CD4-positive, alpha-beta memory T cell (primary cell): Measurements from ENCODE around the gene HSP90AA1. TPM values are rescaled to one million over a fixed set of nuclear protein-coding genes. Genes with fewer than 3 reads are reported as not detected.

ENCODE experiments used
- CTCF ChIA-PET: fragments of 350-600 bp; sonication (Branson Sonifier 250); formaldehyde crosslinking; loops from one replicate; lab custom pipeline; 2021; ENCODE audit warnings: inconsistent platforms; ENCODE audit not compliant: partially characterized antibody; lab: Charles Lee
- POLR2A ChIA-PET: fragments of 350-600 bp; sonication (Branson Sonifier 250); formaldehyde crosslinking; loops from one replicate; lab custom pipeline; 2021; ENCODE audit not compliant: partially characterized antibody; lab: Charles Lee
- DNase-seq, 5 donors: peaks; one replicate each; pipeline versions ENCODE4 v3.0.0 to v3.0.0-alpha.2; 2020 to 2022; ENCODE audit warnings: mixed read lengths in 1 of 5
- H3K27ac ChIP-seq: one replicate; pipeline ENCODE4 v1.7.0; 2013; ENCODE audit warnings: low read depth, low read length
- H3K27me3 ChIP-seq: 2 replicates; pipeline ENCODE4 v1.7.0; 2013; ENCODE audit warnings: mild to moderate bottlenecking, low read length, moderate library complexity; ENCODE audit not compliant: insufficient read depth
- H3K36me3 ChIP-seq: 2 replicates; pipeline ENCODE4 v1.7.0; 2013; ENCODE audit warnings: mild to moderate bottlenecking, low read length, moderate library complexity; ENCODE audit not compliant: insufficient read depth
- H3K4me1 ChIP-seq: 2 replicates; pipeline ENCODE4 v1.7.0; 2013; ENCODE audit warnings: mild to moderate bottlenecking, low read length, moderate library complexity; ENCODE audit not compliant: insufficient read depth
- H3K4me3 ChIP-seq, 2 donors: one replicate each; pipeline ENCODE4 v1.7.0; 2013; ENCODE audit warnings: low read length in 2 of 2, mild to moderate bottlenecking in 1 of 2
- H3K9me3 ChIP-seq, 2 donors: one replicate each; pipeline ENCODE4 v1.7.0; 2013; ENCODE audit warnings: low read length in 2 of 2, control low read depth in 1 of 2; ENCODE audit not compliant: control insufficient read depth in 1 of 2
- H3K27ac Mint-ChIP-seq, 7 donors: one replicate each; pipeline ENCODE4 v1.8.0; 2020 to 2021; ENCODE audit warnings: mixed read lengths in 7 of 7, mild to moderate bottlenecking in 6 of 7, inconsistent platforms in 3 of 7, moderate library complexity in 3 of 7
- H3K27me3 Mint-ChIP-seq, 2 donors: one replicate each; pipeline ENCODE4 v1.8.0; 2020 to 2021; ENCODE audit warnings: mixed read lengths in 2 of 2
- H3K36me3 Mint-ChIP-seq, 2 donors: one replicate each; pipeline ENCODE4 v1.8.0; 2020 to 2021; ENCODE audit warnings: mixed read lengths in 2 of 2, inconsistent platforms in 1 of 2, mild to moderate bottlenecking in 1 of 2
- H3K4me1 Mint-ChIP-seq, 4 donors: one replicate each; pipeline ENCODE4 v1.8.0; 2020 to 2021; ENCODE audit warnings: mixed read lengths in 4 of 4, mild to moderate bottlenecking in 1 of 4
- H3K4me3 Mint-ChIP-seq, 8 donors: one replicate each; pipeline ENCODE4 v1.8.0; 2020 to 2021; ENCODE audit warnings: mixed read lengths in 8 of 8, mild to moderate bottlenecking in 7 of 8, moderate library complexity in 6 of 8, inconsistent platforms in 3 of 8
- H3K9me3 Mint-ChIP-seq, 8 donors: one replicate each; pipeline ENCODE4 v1.8.0; 2020 to 2021; ENCODE audit warnings: mixed read lengths in 8 of 8, mild to moderate bottlenecking in 5 of 8, inconsistent platforms in 3 of 8, moderate library complexity in 1 of 8
- intact Hi-C: fragments of 100-400 bp; cut with micrococcal nuclease; formaldehyde crosslinking; loops from one replicate; pipeline ENCODE4 v1.15.1; 2023
- polyA plus RNA-seq, 2 donors: library from polyadenylated mRNA; unstranded; fragments of 300-500 nt; fragmentation: Illumina TruSeq; gene quantifications; one replicate each; pipeline ENCODE4 v1.2.3, GENCODE V29; 2021
- total RNA-seq, 2 experiments: library from RNA; stranded (reverse); gene quantifications; one replicate each; pipeline ENCODE4 v1.2.3, GENCODE V29; 2021

Gene HSP90AA1
- total and polyA plus RNA-seq, 4 experiments from 2014 or later: 191 to 515 (median 286) TPM

GRCh38 chr14:102094101-102094500, 7.3 kb upstream of the HSP90AA1 start:
- Histone ChIP-seq H3K27ac (no peak overlapping the region), H3K36me3 (no peaks in the 10 kb centered on the region), H3K4me1 (no peaks in the 10 kb centered on the region), H3K9me3 (no peaks in the 10 kb centered on the region), H3K27me3 (no peaks in the 10 kb centered on the region), H3K4me3 (no peak overlapping the region)
- Mint-ChIP-seq H3K4me1 (peaks cover 8 to 15% (median 11%) of the 10 kb centered on the region in 4 donors), H3K9me3 (no peaks in the 10 kb centered on the region), H3K27me3 (no peaks in the 10 kb centered on the region), H3K27ac (no peak overlapping the region), H3K36me3 (no peaks in the 10 kb centered on the region), H3K4me3 (no peak overlapping the region)
- DNase-seq: no peak
- intact Hi-C loops: no loop called here
- ChIA-PET CTCF (interaction anchor here (1.2 to 6.5 kb wide), 2 partner anchors 20 to 134 kb away, joined by 3 to 77 read pairs; no protein-coding TSS in a partner anchor), POLR2A (no interaction called here)

GRCh38 chr14:102092806-102093205, 6.0 kb upstream of the HSP90AA1 start:
- H3K36me3 ChIP-seq: no peaks in the 10 kb centered on the region
- Mint-ChIP-seq H3K27me3 (no peaks in the 10 kb centered on the region), H3K9me3 (no peaks in the 10 kb centered on the region), H3K36me3 (peaks cover 0 to 4% of the 10 kb centered on the region in 2 donors), H3K4me3 (no peak overlapping the region), H3K4me1 (peaks cover 18 to 25% (median 20%) of the 10 kb centered on the region in 4 donors), H3K27ac (no peak overlapping the region)
- H3K9me3 ChIP-seq: no peaks in the 10 kb centered on the region
- ChIA-PET POLR2A (interaction anchor here (1.0 kb wide), 1 partner anchor 8 kb away, joined by 3 read pairs; no protein-coding TSS in a partner anchor), CTCF (interaction anchor here (0.6 to 1.7 kb wide), 5 partner anchors 8 to 140 kb away, joined by 3 to 5 read pairs (median 4); no protein-coding TSS in a partner anchor)
- intact Hi-C loops: no loop called here
- DNase-seq: no peak
- no peaks in the 10 kb centered on the region for H3K27me3 ChIP-seq
- H3K4me1 ChIP-seq: peaks cover 11% of the 10 kb centered on the region
- H3K27ac ChIP-seq: no peak overlapping the region
- no peak overlapping the region for H3K4me3 ChIP-seq

GRCh38 chr14:102090713-102091112, 3.9 kb upstream of the HSP90AA1 start:
- Histone ChIP-seq H3K9me3 (no peaks in the 10 kb centered on the region), H3K27me3 (no peaks in the 10 kb centered on the region), H3K27ac (no peak overlapping the region), H3K36me3 (peaks cover 1% of the 10 kb centered on the region), H3K4me3 (no peak overlapping the region), H3K4me1 (peaks cover 16% of the 10 kb centered on the region)
- no peak for DNase-seq
- H3K36me3 Mint-ChIP-seq: peaks cover 7 to 10% of the 10 kb centered on the region in 2 donors
- H3K27me3 Mint-ChIP-seq: no peaks in the 10 kb centered on the region
- ChIA-PET POLR2A (interaction anchor here (2.1 kb wide), 1 partner anchor 125 kb away, joined by 4 read pairs; no protein-coding TSS in a partner anchor), CTCF (interaction anchor here (1.0 to 1.7 kb wide), 4 partner anchors 10 to 130 kb away, joined by 3 to 6 read pairs (median 4); no protein-coding TSS in a partner anchor)
- H3K27ac Mint-ChIP-seq: peak overlapping the region in 4 of 7 donors; percentile 19 to 93 (median 45)
- peaks cover 21 to 33% (median 24%) of the 10 kb centered on the region in 4 donors for H3K4me1 Mint-ChIP-seq
- peak overlapping the region in 1 of 8 donors; percentile 59 for H3K4me3 Mint-ChIP-seq
- H3K9me3 Mint-ChIP-seq: peaks cover 0 to 2% (median 0%) of the 10 kb centered on the region in 8 donors
- intact Hi-C loops: no loop called here

- no peaks in the 10 kb centered on the region for H3K27me3 Mint-ChIP-seq
- H3K27ac Mint-ChIP-seq: peak overlapping the region in 6 of 7 donors; percentile 56 to 96 (median 90)
- Histone ChIP-seq H3K9me3 (no peaks in the 10 kb centered on the region), H3K27ac (no peak overlapping the region), H3K27me3 (no peaks in the 10 kb centered on the region), H3K4me3 (no peak overlapping the region), H3K4me1 (peaks cover 25% of the 10 kb centered on the region), H3K36me3 (peaks cover 11% of the 10 kb centered on the region)
- peaks cover 31 to 42% (median 33%) of the 10 kb centered on the region in 4 donors for H3K4me1 Mint-ChIP-seq
- H3K4me3 Mint-ChIP-seq: peak overlapping the region; percentile 55 to 98 (median 90)
- intact Hi-C loops: loop anchor here (5.0 kb wide), 3 partner anchors 37 to 367 kb away; no protein-coding TSS in a partner anchor
- POLR2A ChIA-PET: interaction anchor here (1.1 to 2.4 kb wide), 2 partner anchors 12 to 126 kb away, joined by 6 read pairs; partner anchors contain the start of gene DYNC1H1
- CTCF ChIA-PET: interaction anchor here (0.8 to 2.3 kb wide), 3 partner anchors 11 to 383 kb away, joined by 3 to 7 read pairs (median 6); no protein-coding TSS in a partner anchor
- H3K36me3 Mint-ChIP-seq: peaks cover 16 to 20% of the 10 kb centered on the region in 2 donors
- DNase-seq: no peak
- H3K9me3 Mint-ChIP-seq: peaks cover 0 to 4% (median 0%) of the 10 kb centered on the region in 8 donors
These were observed 2.9 kb upstream of the HSP90AA1 start for GRCh38 chr14:102089621-102090343.

GRCh38 chr14:102088012-102088792, 1.4 kb upstream of the HSP90AA1 start:
- Histone ChIP-seq H3K9me3 (no peaks in the 10 kb centered on the region), H3K27ac (peak overlapping the region; percentile 94), H3K4me1 (peaks cover 41% of the 10 kb centered on the region), H3K4me3 (peak overlapping the region; percentile 19 to 85), H3K36me3 (peaks cover 27% of the 10 kb centered on the region), H3K27me3 (no peaks in the 10 kb centered on the region)
- peaks cover 0 to 4% (median 0%) of the 10 kb centered on the region in 8 donors for H3K9me3 Mint-ChIP-seq
- peak overlapping the region; percentile 89 to 98 (median 92) for H3K4me3 Mint-ChIP-seq
- intact Hi-C loops: loop anchor here (5.0 kb wide), 3 partner anchors 36 to 366 kb away; no protein-coding TSS in a partner anchor
- peaks cover 42 to 58% (median 47%) of the 10 kb centered on the region in 4 donors for H3K4me1 Mint-ChIP-seq
- peaks cover 30 to 35% of the 10 kb centered on the region in 2 donors for H3K36me3 Mint-ChIP-seq
- H3K27ac Mint-ChIP-seq: peak overlapping the region; percentile 93 to 96 (median 94)
- POLR2A ChIA-PET: interaction anchor here (0.6 to 2.4 kb wide), 9 partner anchors 9 to 1792 kb away, joined by 3 to 11 read pairs (median 6); partner anchors contain the start of genes DYNC1H1, EIF5, WDR20 and ZNF839
- DNase-seq: peak in 4 of 5 donors; percentile 30 to 60 (median 41)
- no peaks in the 10 kb centered on the region for H3K27me3 Mint-ChIP-seq
- CTCF ChIA-PET: interaction anchor here (1.0 to 2.3 kb wide), 3 partner anchors 8 to 382 kb away, joined by 3 to 7 read pairs (median 5); no protein-coding TSS in a partner anchor

GRCh38 chr14:102087762-102088011, 843 bp upstream of the HSP90AA1 start:
- POLR2A ChIA-PET: interaction anchor here (0.6 to 2.4 kb wide), 8 partner anchors 9 to 1793 kb away, joined by 3 to 11 read pairs (median 6); partner anchors contain the start of genes EIF5, WDR20 and ZNF839
- no peaks in the 10 kb centered on the region for H3K27me3 Mint-ChIP-seq
- Histone ChIP-seq H3K36me3 (peaks cover 32% of the 10 kb centered on the region), H3K4me1 (peaks cover 46% of the 10 kb centered on the region), H3K4me3 (peak overlapping the region; percentile 19 to 85), H3K27ac (peak overlapping the region; percentile 94), H3K27me3 (no peaks in the 10 kb centered on the region), H3K9me3 (no peaks in the 10 kb centered on the region)
- H3K9me3 Mint-ChIP-seq: peaks cover 0 to 4% (median 0%) of the 10 kb centered on the region in 8 donors
- peaks cover 45 to 63% (median 52%) of the 10 kb centered on the region in 4 donors for H3K4me1 Mint-ChIP-seq
- peak overlapping the region; percentile 89 to 98 (median 92) for H3K4me3 Mint-ChIP-seq
- H3K27ac Mint-ChIP-seq: peak overlapping the region; percentile 57 to 95 (median 94)
- CTCF ChIA-PET: interaction anchor here (1.2 to 2.3 kb wide), 2 partner anchors 9 to 381 kb away, joined by 5 to 7 read pairs; no protein-coding TSS in a partner anchor
- intact Hi-C loops: loop anchor here (1.0 to 5.0 kb wide), 10 partner anchors 9 to 689 kb away; partner anchors contain the start of genes DYNC1H1, TRAF3 and WDR20
- H3K36me3 Mint-ChIP-seq: peaks cover 35 to 41% of the 10 kb centered on the region in 2 donors
- DNase-seq: no peak
